ENCODE data around the gene PSMB3.

Gene PSMB3

GRCh38 chr17:38748149-38748891, 4.2 kb upstream of the PSMB3 start, which contains the start of gene PCGF2:
Gene PCGF2 (minus strand): TSS chr17:38748336. CDS start chr17:38740402, 7,934 bp downstream.
- no peak for TF ChIP-seq CTCF (IDR thresholded peaks at IDR 0.05; ENCODE audit: borderline replicate concordance, insufficient read depth, low read depth, low read length)
- H3K4me3 ChIP-seq (ENCODE audit: low read depth, low read length): peak within 1 kb of the TSS; percentile 61

GRCh38 chr17:38748892-38749222, 3.7 kb upstream of the PSMB3 start:
- TF ChIP-seq CTCF (IDR thresholded peaks at IDR 0.05; ENCODE audit: borderline replicate concordance, insufficient read depth, low read depth, low read length): no peak
- H3K4me3 ChIP-seq (ENCODE audit: low read depth, low read length): peak overlapping the region; percentile 47

- no peak for TF ChIP-seq CTCF (IDR thresholded peaks at IDR 0.05; ENCODE audit: borderline replicate concordance, insufficient read depth, low read depth, low read length)
- H3K4me3 ChIP-seq (ENCODE audit: low read depth, low read length): peak overlapping the region; percentile 47
Observed at GRCh38 chr17:38749223-38750043, 3.1 kb upstream of the PSMB3 start.

- TF ChIP-seq CTCF (IDR thresholded peaks at IDR 0.05; ENCODE audit: borderline replicate concordance, insufficient read depth, low read depth, low read length): no peak
- peak overlapping the region; percentile 47 for H3K4me3 ChIP-seq (ENCODE audit: low read depth, low read length)
Observed at GRCh38 chr17:38750044-38750311, 2.6 kb upstream of the PSMB3 start.

GRCh38 chr17:38750312-38751121, 2.0 kb upstream of the PSMB3 start:
- peak overlapping the region; percentile 13 for H3K4me3 ChIP-seq (ENCODE audit: low read depth, low read length)
- no peak for TF ChIP-seq CTCF (IDR thresholded peaks at IDR 0.05; ENCODE audit: borderline replicate concordance, insufficient read depth, low read depth, low read length)

GRCh38 chr17:38751144-38751807, 1.3 kb upstream of the PSMB3 start:
- peak overlapping the region; percentile 13 for H3K4me3 ChIP-seq (ENCODE audit: low read depth, low read length)
- no peak for TF ChIP-seq CTCF (IDR thresholded peaks at IDR 0.05; ENCODE audit: borderline replicate concordance, insufficient read depth, low read depth, low read length)

Measured in GM12875 (cell line).